Measurements from ENCODE around the gene TAS1R2.

Gene TAS1R2

GRCh38 chr1:18817316-18817715 lies 42.1 kb downstream of the TAS1R2 start:
- no peak for TF ChIP-seq CTCF (IDR thresholded peaks at IDR 0.05; ENCODE audit: control insufficient read depth, extremely low read depth, insufficient read depth)
- no peak for DNase-seq (ENCODE audit: low read depth)
- H3K4me3 ChIP-seq (ENCODE audit: low read depth, low read length): no peak overlapping the region

GRCh38 chr1:18816808-18817207 lies 42.7 kb downstream of the TAS1R2 start:
- no peak for TF ChIP-seq CTCF (IDR thresholded peaks at IDR 0.05; ENCODE audit: control insufficient read depth, extremely low read depth, insufficient read depth)
- no peak for DNase-seq (ENCODE audit: low read depth)
- no peak overlapping the region for H3K4me3 ChIP-seq (ENCODE audit: low read depth, low read length)

GRCh38 chr1:18814874-18815531 lies 44.5 kb downstream of the TAS1R2 start:
- no peak for TF ChIP-seq CTCF (IDR thresholded peaks at IDR 0.05; ENCODE audit: control insufficient read depth, extremely low read depth, insufficient read depth)
- DNase-seq (ENCODE audit: low read depth): no peak
- no peak overlapping the region for H3K4me3 ChIP-seq (ENCODE audit: low read depth, low read length)

- no peak for DNase-seq (ENCODE audit: low read depth)
- no peak for TF ChIP-seq CTCF (IDR thresholded peaks at IDR 0.05; ENCODE audit: control insufficient read depth, extremely low read depth, insufficient read depth)
- no peak overlapping the region for H3K4me3 ChIP-seq (ENCODE audit: low read depth, low read length)
Observed at GRCh38 chr1:18814425-18814824, 45.0 kb downstream of the TAS1R2 start.

- no peak for TF ChIP-seq CTCF (IDR thresholded peaks at IDR 0.05; ENCODE audit: control insufficient read depth, extremely low read depth, insufficient read depth)
- H3K4me3 ChIP-seq (ENCODE audit: low read depth, low read length): no peak overlapping the region
- no peak for DNase-seq (ENCODE audit: low read depth)
Observed at GRCh38 chr1:18812453-18812939, 47.0 kb downstream of the TAS1R2 start.

GRCh38 chr1:18811733-18812452 lies 47.6 kb downstream of the TAS1R2 start:
- no peak overlapping the region for H3K4me3 ChIP-seq (ENCODE audit: low read depth, low read length)
- no peak for DNase-seq (ENCODE audit: low read depth)
- no peak for TF ChIP-seq CTCF (IDR thresholded peaks at IDR 0.05; ENCODE audit: control insufficient read depth, extremely low read depth, insufficient read depth)
